Common myeloid progenitor, CD34-positive (primary cell): ENCODE data around the gene TMEM273.

ENCODE experiments used
- CTCF ChIA-PET: fragments of 350-600 bp; sonication (Branson Sonifier 250); formaldehyde crosslinking; loops from one replicate; lab custom pipeline; 2021; ENCODE audit warnings: antibody characterized with exemption; lab: Charles Lee
- POLR2A ChIA-PET: fragments of 350-600 bp; sonication (Branson Sonifier 250); formaldehyde crosslinking; loops from one replicate; lab custom pipeline; 2021; ENCODE audit warnings: antibody characterized with exemption; lab: Charles Lee
- DNase-seq, 3 donors: peaks; one replicate each; pipeline versions ENCODE4 v3.0.0 to v3.0.0-alpha.2; 2013
- H3K27ac ChIP-seq, 2 experiments: 1 replicate in 1 of 2; 2 replicates in 1 of 2; pipeline ENCODE4 v1.7.0; 2013; ENCODE audit warnings: inconsistent platforms in 2 of 2, low read length in 2 of 2, mild to moderate bottlenecking in 2 of 2, low read depth in 1 of 2, moderate library complexity in 1 of 2; ENCODE audit not compliant: severe bottlenecking in 2 of 2, insufficient read depth in 1 of 2, poor library complexity in 1 of 2
- H3K27me3 ChIP-seq, 5 experiments: replicated peaks in 2 of 5; 1 replicate in 3 of 5; 2 replicates in 2 of 5; pipeline versions ENCODE4 v1.6.1 to v1.7.0; 2013; ENCODE audit warnings: low read length in 4 of 5, mild to moderate bottlenecking in 2 of 5, moderate library complexity in 2 of 5, inconsistent platforms in 1 of 5; ENCODE audit not compliant: insufficient read depth in 5 of 5, control insufficient read depth in 4 of 5
- H3K36me3 ChIP-seq, 4 experiments: 1 replicate in 2 of 4; 2 replicates in 2 of 4; pipeline versions ENCODE4 v1.6.1 to v1.7.0; 2013; ENCODE audit warnings: low read length in 3 of 4, control low read depth in 1 of 4, mild to moderate bottlenecking in 1 of 4; ENCODE audit not compliant: control insufficient read depth in 4 of 4, insufficient read depth in 4 of 4
- H3K4me1 ChIP-seq, 4 experiments: 1 replicate in 3 of 4; 2 replicates in 1 of 4; pipeline versions ENCODE4 v1.6.1 to v1.7.1; 2013; ENCODE audit warnings: low read length in 3 of 4, mild to moderate bottlenecking in 3 of 4, control low read depth in 1 of 4, inconsistent platforms in 1 of 4, moderate library complexity in 1 of 4; ENCODE audit not compliant: control insufficient read depth in 4 of 4, insufficient read depth in 4 of 4; ENCODE audit errors: control extremely low read depth in 1 of 4
- H3K4me3 ChIP-seq, 7 experiments: 1 replicate in 4 of 7; 2 replicates in 3 of 7; pipeline versions ENCODE4 v1.5.1 to v1.7.0; 2013; ENCODE audit warnings: mild to moderate bottlenecking in 7 of 7, low read length in 6 of 7, moderate library complexity in 6 of 7, inconsistent platforms in 2 of 7, low read depth in 2 of 7, control low read depth in 1 of 7; ENCODE audit not compliant: insufficient read depth in 4 of 7, control insufficient read depth in 1 of 7; ENCODE audit errors: extremely low read depth in 1 of 7
- H3K9me3 ChIP-seq, 5 experiments: 1 replicate in 4 of 5; 2 replicates in 1 of 5; pipeline versions ENCODE4 v1.6.1 to v1.7.1; 2013; ENCODE audit warnings: low read length in 4 of 5, mild to moderate bottlenecking in 2 of 5, inconsistent platforms in 1 of 5, low read depth in 1 of 5, moderate library complexity in 1 of 5; ENCODE audit not compliant: control insufficient read depth in 4 of 5, insufficient read depth in 2 of 5; ENCODE audit errors: control extremely low read depth in 1 of 5
- WGBS: methylation state at CpG from one replicate; pipeline ENCODE4 v1.1.5; 2013; ENCODE audit not compliant: insufficient coverage; 5-methylcytosine and 5-hydroxymethylcytosine counted together

TMEM273 gene

GRCh38 chr10:49160814-49161213, 27.4 kb downstream of the TMEM273 start:
- WGBS = 100% methylated on average over 5 of the region's 5 CpGs
- Histone ChIP-seq H3K27me3 (no peaks in the 10 kb centered on the region), H3K4me1 (peaks cover 0 to 9% (median 3%) of the 10 kb centered on the region in 4 experiments), H3K4me3 (no peak overlapping the region), H3K36me3 (peaks cover 0 to 74% (median 0%) of the 10 kb centered on the region in 4 experiments), H3K9me3 (no peaks in the 10 kb centered on the region), H3K27ac (no peak overlapping the region)
- DNase-seq = no peak
- CTCF ChIA-PET = interaction anchor here (0.9 to 5.1 kb wide), 7 partner anchors 9 to 522 kb away, joined by 3 to 52 read pairs (median 7); no protein-coding TSS in a partner anchor
- POLR2A ChIA-PET = no interaction called here

- ChIA-PET POLR2A (no interaction called here), CTCF (no interaction called here)
- Histone ChIP-seq H3K9me3 (no peaks in the 10 kb centered on the region), H3K4me1 (peaks cover 0 to 9% (median 3%) of the 10 kb centered on the region in 4 experiments), H3K4me3 (no peak overlapping the region), H3K27me3 (no peaks in the 10 kb centered on the region), H3K27ac (no peak overlapping the region), H3K36me3 (peaks cover 0 to 74% (median 0%) of the 10 kb centered on the region in 4 experiments)
- 100% methylated on average over 3 of the region's 5 CpGs for WGBS
- DNase-seq = no peak
Measured at GRCh38 chr10:49160110-49160509, 28.1 kb downstream of the TMEM273 start.

- H3K27ac ChIP-seq = no peak overlapping the region
- DNase-seq = no peak
- no CpG with 5 or more reads among the region's 3 CpGs for WGBS
- no peak overlapping the region for H3K4me3 ChIP-seq
- H3K4me1 ChIP-seq = peaks cover 0 to 9% (median 3%) of the 10 kb centered on the region in 4 experiments
- ChIA-PET POLR2A (no interaction called here), CTCF (interaction anchor here (1.4 kb wide), 1 partner anchor 501 kb away, joined by 6 read pairs; no protein-coding TSS in a partner anchor)
- no peaks in the 10 kb centered on the region for H3K9me3 ChIP-seq
- no peaks in the 10 kb centered on the region for H3K27me3 ChIP-seq
- peaks cover 0 to 65% (median 0%) of the 10 kb centered on the region in 4 experiments for H3K36me3 ChIP-seq
Measured at GRCh38 chr10:49158915-49159314, 29.3 kb downstream of the TMEM273 start.

GRCh38 chr10:49158404-49158803, 29.8 kb downstream of the TMEM273 start:
- CTCF ChIA-PET = interaction anchor here (1.4 kb wide), 1 partner anchor 500 kb away, joined by 6 read pairs; no protein-coding TSS in a partner anchor
- no peak overlapping the region for H3K4me3 ChIP-seq
- H3K27me3 ChIP-seq = no peaks in the 10 kb centered on the region
- no peaks in the 10 kb centered on the region for H3K9me3 ChIP-seq
- DNase-seq = peak in 2 of 3 donors; percentile 31 to 49
- POLR2A ChIA-PET = no interaction called here
- 60% methylated on average over 3 of the region's 7 CpGs for WGBS
- H3K36me3 ChIP-seq = peaks cover 0 to 60% (median 0%) of the 10 kb centered on the region in 4 experiments
- peaks cover 0 to 9% (median 3%) of the 10 kb centered on the region in 4 experiments for H3K4me1 ChIP-seq
- H3K27ac ChIP-seq = no peak overlapping the region

GRCh38 chr10:49157229-49157628, 31.0 kb downstream of the TMEM273 start:
- Histone ChIP-seq H3K27ac (no peak overlapping the region), H3K9me3 (no peaks in the 10 kb centered on the region), H3K27me3 (no peaks in the 10 kb centered on the region), H3K4me1 (peaks cover 0 to 9% (median 3%) of the 10 kb centered on the region in 4 experiments), H3K4me3 (no peak overlapping the region), H3K36me3 (peaks cover 0 to 48% (median 0%) of the 10 kb centered on the region in 4 experiments)
- DNase-seq = peak in 1 of 3 donors; percentile 46
- POLR2A ChIA-PET = no interaction called here
- 92% methylated on average over 2 of the region's 3 CpGs for WGBS
- CTCF ChIA-PET = no interaction called here

- H3K9me3 ChIP-seq = peaks cover 0 to 2% (median 0%) of the 10 kb centered on the region in 5 experiments
- peaks cover 5 to 16% (median 10%) of the 10 kb centered on the region in 4 experiments for H3K4me1 ChIP-seq
- no peaks in the 10 kb centered on the region for H3K27me3 ChIP-seq
- H3K4me3 ChIP-seq = no peak overlapping the region
- POLR2A ChIA-PET = no interaction called here
- H3K27ac ChIP-seq = no peak overlapping the region
- 96% methylated on average over 5 of the region's 6 CpGs for WGBS
- CTCF ChIA-PET = interaction anchor here (1.7 to 2.4 kb wide), 3 partner anchors 9 to 14 kb away, joined by 3 to 7 read pairs (median 4); no protein-coding TSS in a partner anchor
- peaks cover 0 to 27% (median 0%) of the 10 kb centered on the region in 4 experiments for H3K36me3 ChIP-seq
- no peak for DNase-seq
Measured at GRCh38 chr10:49154641-49155040, 33.5 kb downstream of the TMEM273 start.

- no peak for DNase-seq
- POLR2A ChIA-PET = no interaction called here
- Histone ChIP-seq H3K9me3 (peaks cover 0 to 2% (median 0%) of the 10 kb centered on the region in 5 experiments), H3K36me3 (peaks cover 0 to 24% (median 0%) of the 10 kb centered on the region in 4 experiments), H3K27ac (no peak overlapping the region), H3K4me1 (peaks cover 5 to 16% (median 10%) of the 10 kb centered on the region in 4 experiments), H3K27me3 (no peaks in the 10 kb centered on the region), H3K4me3 (no peak overlapping the region)
- 100% methylated on average over 1 of the region's 1 CpG for WGBS
- CTCF ChIA-PET = interaction anchor here (1.0 to 1.9 kb wide), 2 partner anchors 10 to 13 kb away, joined by 3 to 5 read pairs; no protein-coding TSS in a partner anchor
Measured at GRCh38 chr10:49153971-49154370, 34.2 kb downstream of the TMEM273 start.
